Keratinocyte (primary cell): Measurements from ENCODE around the gene FPR1. TPM values are rescaled to one million over a fixed set of nuclear protein-coding genes. Genes with fewer than 3 reads are reported as not detected.
"Not testable (repeated sequence)": the region's sequence is repeated elsewhere in the genome, so short reads cannot be mapped to it uniquely, and the experiment has no call there.

Source experiments
- DNase-seq: peaks from one replicate; pipeline ENCODE4 v3.0.0-alpha.2; 2011; ENCODE audit warnings: low read depth, missing footprints, low spot score
- FAIRE-seq: peaks from 2 replicates; lab custom pipeline; 2011; peaks lifted over from hg19 to GRCh38; lab: Jason Lieb, UNC
- H2AFZ ChIP-seq: 2 replicates; pipeline ENCODE4 v1.6.0; 2012; ENCODE audit warnings: low read length, control low read depth, inconsistent platforms; ENCODE audit not compliant: control insufficient read depth
- H3K27ac ChIP-seq: 2 replicates; pipeline ENCODE4 v1.5.1; 2011; ENCODE audit warnings: low read length; ENCODE audit not compliant: control insufficient read depth, insufficient read depth
- H3K27me3 ChIP-seq: 3 replicates; pipeline ENCODE4 v1.6.0; 2011; ENCODE audit warnings: low read length; ENCODE audit not compliant: control insufficient read depth, insufficient read depth; ENCODE audit errors: extremely low read depth
- H3K36me3 ChIP-seq, 2 experiments: 2 replicates in 1 of 2; 3 replicates in 1 of 2; pipeline ENCODE4 v1.5.1; 2011; ENCODE audit warnings: low read length in 2 of 2, mild to moderate bottlenecking in 1 of 2; ENCODE audit not compliant: control insufficient read depth in 2 of 2, insufficient read depth in 2 of 2; ENCODE audit errors: extremely low read depth in 1 of 2
- H3K4me1 ChIP-seq: 3 replicates; pipeline ENCODE4 v1.5.1; 2011; ENCODE audit warnings: low read length; ENCODE audit not compliant: control insufficient read depth, insufficient read depth; ENCODE audit errors: extremely low read depth
- H3K4me2 ChIP-seq: 3 replicates; pipeline ENCODE4 v1.6.0; 2011; ENCODE audit warnings: low read depth, low read length; ENCODE audit not compliant: control insufficient read depth, insufficient read depth; ENCODE audit errors: extremely low read depth
- H3K4me3 ChIP-seq, 3 experiments: fragments of 200-600 bp in 1 of 3; sonication (generic) in 1 of 3; 2 replicates in 2 of 3; 3 replicates in 1 of 3; pipeline ENCODE4 v1.5.1; 2011 to 2016; ENCODE audit warnings: low read length in 3 of 3, mild to moderate bottlenecking in 3 of 3, control low read depth in 2 of 3, inconsistent platforms in 1 of 3, low read depth in 1 of 3, mixed read lengths in 1 of 3, mixed run types in 1 of 3, moderate library complexity in 1 of 3; ENCODE audit not compliant: control insufficient read depth in 2 of 3, insufficient read depth in 2 of 3; ENCODE audit errors: extremely low read depth in 1 of 3
- H3K79me2 ChIP-seq: 2 replicates; pipeline ENCODE4 v1.6.0; 2012; ENCODE audit warnings: low read length; ENCODE audit not compliant: control insufficient read depth, insufficient read depth
- H3K9ac ChIP-seq: 3 replicates; pipeline ENCODE4 v1.6.0; 2011; ENCODE audit warnings: low read length; ENCODE audit not compliant: control insufficient read depth, insufficient read depth; ENCODE audit errors: extremely low read depth
- H3K9me1 ChIP-seq: 3 replicates; pipeline ENCODE4 v1.6.0; 2011; ENCODE audit warnings: low read length; ENCODE audit not compliant: control insufficient read depth, insufficient read depth; ENCODE audit errors: extremely low read depth
- H3K9me3 ChIP-seq: 2 replicates; pipeline ENCODE4 v1.5.1; 2012; ENCODE audit warnings: low read depth, low read length; ENCODE audit not compliant: control insufficient read depth
- H4K20me1 ChIP-seq: 3 replicates; pipeline ENCODE4 v1.6.0; 2011; ENCODE audit warnings: low read length; ENCODE audit not compliant: control insufficient read depth, insufficient read depth; ENCODE audit errors: extremely low read depth
- CTCF ChIP-seq, 3 experiments: IDR thresholded peaks in 1 of 3; conservative IDR thresholded peaks in 1 of 3; optimal IDR thresholded peaks in 1 of 3; 2 replicates in 2 of 3; 3 replicates in 1 of 3; pipeline versions ENCODE3 to v1.5.1; 2011; ENCODE audit warnings: low read length in 3 of 3, mild to moderate bottlenecking in 3 of 3, moderate library complexity in 2 of 3, control low read depth in 1 of 3, inconsistent platforms in 1 of 3; ENCODE audit not compliant: insufficient read depth in 2 of 3; ENCODE audit errors: extremely low read depth in 1 of 3
- EZH2 ChIP-seq: IDR thresholded peaks from one replicate; pipeline ENCODE4 v1.6.1; 2012; ENCODE audit warnings: inconsistent platforms, mild to moderate bottlenecking, low read length, moderate library complexity
- dilution Hi-C: fragments of 300-500 bp; cut with MboI; formaldehyde crosslinking; loops from one replicate; pipeline ENCODE4 v1.7.0; 2020; ENCODE audit warnings: low sequenced_read_pairs; ENCODE audit not compliant: extremely low pct_ligation_motif_present
- polyA plus RNA-seq, 5 experiments: library from polyadenylated mRNA; depleted of rRNA in 3 of 5; stranded (reverse) in 3 of 5; stranded (forward) in 1 of 5; unstranded in 1 of 5; fragments of >200 nt; gene quantifications; 1 replicate in 1 of 5; 2 replicates in 3 of 5; 3 replicates in 1 of 5; pipeline versions ENCODE4 v1.2.1 to v1.2.3, GENCODE V29; 2011 to 2012; ENCODE audit warnings: missing spikeins in 2 of 5, low read depth in 1 of 5, low replicate concordance in 1 of 5

FPR1 gene
- polyA plus RNA-seq, 1 donor (not counting 4 experiments of a cell fraction or from before 2014, with no cell fraction given), result 2.4 TPM

- Histone ChIP-seq H3K9ac (no peak overlapping the region), H3K79me2 (no peaks in the 10 kb centered on the region), H2AFZ (no peak overlapping the region), H3K9me3 (no peaks in the 10 kb centered on the region), H4K20me1 (no peaks in the 10 kb centered on the region), H3K4me1 (peaks cover 6% of the 10 kb centered on the region), H3K4me2 (no peak overlapping the region), H3K36me3 (no peaks in the 10 kb centered on the region), H3K27me3 (no peaks in the 10 kb centered on the region), H3K4me3 (no peak overlapping the region), H3K9me1 (no peaks in the 10 kb centered on the region), H3K27ac (no peak overlapping the region)
- FAIRE-seq (no peak), DNase-seq (no peak)
- TF ChIP-seq CTCF (optimal IDR thresholded peaks at IDR 0.05 in 1 of 3, IDR thresholded peaks at IDR 0.05 in 1 of 3, conservative IDR thresholded peaks at IDR 0.05 in 1 of 3; ENCODE audit: extremely low read depth in 1 of 3, insufficient read depth in 2 of 3, low read length in 3 of 3) (no peak), EZH2 (no peak)
- dilution Hi-C loops, result no loop called here
Observed at GRCh38 chr19:51740356-51740755, 11.3 kb downstream of the FPR1 start.

GRCh38 chr19:51739466-51740213 lies 12.0 kb downstream of the FPR1 start:
- Histone ChIP-seq H3K27me3 (no peaks in the 10 kb centered on the region), H3K79me2 (no peaks in the 10 kb centered on the region), H2AFZ (no peak overlapping the region), H3K9ac (no peak overlapping the region), H3K9me3 (no peaks in the 10 kb centered on the region), H3K4me2 (no peak overlapping the region), H3K4me3 (no peak overlapping the region), H3K27ac (no peak overlapping the region), H4K20me1 (no peaks in the 10 kb centered on the region), H3K4me1 (peaks cover 6% of the 10 kb centered on the region), H3K36me3 (no peaks in the 10 kb centered on the region), H3K9me1 (no peaks in the 10 kb centered on the region)
- FAIRE-seq (no peak), DNase-seq (no peak)
- TF ChIP-seq CTCF (optimal IDR thresholded peaks at IDR 0.05 in 1 of 3, IDR thresholded peaks at IDR 0.05 in 1 of 3, conservative IDR thresholded peaks at IDR 0.05 in 1 of 3; ENCODE audit: extremely low read depth in 1 of 3, insufficient read depth in 2 of 3, low read length in 3 of 3), result no peak
- TF ChIP-seq EZH2, result no peak
- dilution Hi-C loops, result no loop called here

GRCh38 chr19:51738523-51738922 lies 13.2 kb downstream of the FPR1 start:
- H3K9me3 ChIP-seq, H3K79me2 ChIP-seq, H3K27ac ChIP-seq, H3K27me3 ChIP-seq, H3K36me3 ChIP-seq, H3K9me1 ChIP-seq, H3K4me3 ChIP-seq, H3K4me2 ChIP-seq, H3K9ac ChIP-seq, dilution Hi-C loops, DNase-seq, H3K4me1 ChIP-seq, H4K20me1 ChIP-seq, FAIRE-seq, H2AFZ ChIP-seq: not testable (repeated sequence)
